NCI-H1694 (cell line): ENCODE results near the gene CCNY.
"Not testable (repeated sequence)": the region's sequence is repeated elsewhere in the genome, so short reads cannot be mapped to it uniquely, and the experiment has no call there.

Experiments used
- DNase-seq: peaks from one replicate; lab custom pipeline; 2025; lab: John Stamatoyannopoulos, UW

The CCNY gene

DNA sequence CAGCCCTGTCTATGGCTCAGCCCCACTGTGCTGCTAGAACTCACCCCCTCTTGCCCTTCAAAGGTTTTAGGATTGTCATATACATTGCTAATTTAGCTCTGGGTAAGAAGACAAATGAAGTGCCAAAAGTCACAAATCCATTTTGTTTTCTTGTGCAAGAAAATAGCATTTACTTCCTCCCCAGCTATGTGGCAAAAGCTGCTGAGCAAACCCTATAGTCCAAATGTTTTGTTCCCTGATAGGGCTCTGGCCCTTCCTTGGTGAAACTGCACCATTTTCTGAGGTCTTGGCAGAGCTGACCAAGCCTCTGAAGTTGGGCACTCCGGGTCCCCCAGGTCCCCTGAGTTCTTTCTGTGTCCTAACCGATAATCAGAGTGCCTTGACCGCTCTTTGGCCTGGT is 184.7 kb downstream of the CCNY start:
- no peak for DNase-seq

DNA sequence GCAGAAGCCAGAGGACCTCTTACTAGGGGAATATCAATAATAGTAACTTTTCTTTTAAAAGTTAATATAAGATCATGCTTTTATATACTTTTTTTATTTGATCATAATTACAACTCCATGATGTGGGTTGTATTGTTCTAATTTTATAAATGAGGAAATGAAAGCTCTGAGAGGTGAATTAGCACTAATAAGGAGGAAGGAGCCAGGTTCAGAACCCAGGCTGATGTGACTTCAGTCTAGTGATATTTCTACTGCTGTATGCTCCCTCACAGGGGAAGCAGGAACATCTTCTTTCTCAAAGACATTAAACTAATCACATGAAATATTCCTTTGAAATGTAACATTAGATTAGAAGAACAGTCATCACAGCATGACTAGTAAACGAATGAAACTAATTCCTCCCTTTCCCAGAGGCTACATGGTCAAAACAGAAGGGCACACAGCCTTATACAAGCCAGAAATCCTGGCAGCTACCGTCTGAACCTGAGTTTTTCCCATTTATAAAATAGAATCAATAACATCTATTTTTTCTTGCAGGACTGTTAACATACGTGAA is 187.4 kb downstream of the CCNY start:
- DNase-seq, result no peak

DNA sequence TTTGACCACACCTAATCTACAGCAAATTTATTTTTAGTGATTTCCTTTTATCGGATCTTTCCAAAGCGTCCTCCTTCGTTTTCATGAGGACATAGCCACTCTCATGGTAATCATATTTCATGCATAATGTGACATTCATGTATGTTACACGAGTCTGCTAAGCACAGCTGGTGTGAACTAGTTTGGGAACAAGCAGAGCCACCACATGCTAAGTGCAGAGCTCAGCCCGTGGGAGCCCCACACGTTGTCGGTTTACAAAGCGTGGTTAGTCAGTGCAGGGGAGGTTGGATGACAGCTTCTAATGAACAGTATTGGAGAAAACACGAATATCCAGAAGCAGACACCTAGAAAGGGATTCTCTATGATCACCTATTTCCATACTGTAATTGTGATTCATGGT is 190.4 kb downstream of the CCNY start:
- DNase-seq, result no peak

DNA sequence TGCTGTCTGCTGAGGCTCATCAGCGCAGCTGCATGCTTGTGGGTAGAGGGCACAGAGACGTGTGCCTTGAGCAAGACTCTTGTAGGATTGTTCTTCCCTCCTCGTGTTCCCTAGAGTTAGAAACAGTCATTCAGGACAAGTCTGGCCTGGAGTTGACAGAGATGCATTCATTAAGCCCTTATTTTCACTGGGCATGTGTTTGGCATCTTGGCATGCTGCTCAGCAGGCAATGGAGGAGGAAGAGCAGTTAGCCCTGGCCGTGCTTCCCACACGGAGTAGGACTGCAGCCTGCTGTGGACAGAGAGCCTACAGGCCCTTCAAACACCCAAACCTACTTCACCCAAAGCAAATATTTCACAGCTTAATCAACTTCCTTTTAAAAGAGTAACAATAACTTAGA is 195.8 kb downstream of the CCNY start:
- DNase-seq, result no peak

DNA sequence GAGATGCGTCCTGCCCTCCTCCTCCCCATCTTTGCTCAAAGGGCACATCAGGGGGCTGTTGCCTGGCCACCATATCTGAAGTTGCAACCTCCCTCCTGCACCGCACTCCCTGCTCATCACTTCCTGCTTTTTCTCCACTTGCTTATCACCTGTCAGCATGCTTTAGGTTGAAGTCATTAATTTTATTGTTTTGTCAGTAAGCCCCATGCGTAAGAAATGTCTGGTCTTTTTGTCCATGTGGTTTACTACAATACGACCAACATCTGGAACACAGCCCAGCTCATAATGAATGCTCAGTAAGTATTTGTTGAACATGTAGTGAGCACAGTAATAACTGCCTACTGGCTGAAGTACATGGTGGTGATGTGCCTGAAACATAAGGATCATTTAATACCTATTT is 197.3 kb downstream of the CCNY start:
- DNase-seq, result no peak

DNA sequence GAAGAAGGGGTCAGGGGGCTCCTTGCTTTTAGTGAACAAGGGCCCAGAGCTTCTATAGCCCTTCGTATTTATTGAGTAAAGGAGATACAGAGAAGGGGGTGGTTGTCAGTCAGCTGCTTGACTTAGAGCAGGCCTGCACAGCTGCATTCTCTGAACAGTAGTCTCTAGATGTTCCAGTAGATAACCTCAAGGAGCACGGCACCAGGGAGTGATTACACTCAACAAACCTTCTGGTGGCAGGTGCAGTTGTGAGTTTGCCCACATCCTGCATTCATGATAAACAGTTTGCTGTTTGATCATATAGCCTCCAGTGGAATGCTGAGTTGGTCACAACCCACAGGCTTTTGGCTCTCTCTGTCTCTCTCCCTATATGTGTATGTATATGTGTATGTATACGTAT is 198.8 kb downstream of the CCNY start:
- DNase-seq, result no peak

DNA sequence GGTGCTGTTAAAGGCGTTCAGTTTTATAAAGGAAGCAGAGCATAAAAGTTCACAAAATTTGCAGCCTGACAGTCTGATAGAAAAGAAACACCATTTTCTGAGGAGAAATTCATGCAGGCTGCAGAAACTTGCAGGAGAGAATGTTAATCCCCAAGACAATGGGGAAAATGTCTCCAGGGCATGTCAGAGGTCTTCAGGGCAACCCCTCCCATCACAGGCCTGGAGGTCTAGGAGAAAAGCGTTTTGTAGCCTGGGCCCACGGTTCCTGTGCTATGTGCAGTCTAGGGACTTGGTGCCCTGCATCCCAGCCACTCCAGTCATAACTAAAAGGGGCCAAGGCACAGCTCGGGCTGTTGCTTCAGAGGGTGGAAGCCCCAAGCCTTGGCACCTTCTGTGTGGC is 200.5 kb downstream of the CCNY start:
- DNase-seq, result no peak

DNA sequence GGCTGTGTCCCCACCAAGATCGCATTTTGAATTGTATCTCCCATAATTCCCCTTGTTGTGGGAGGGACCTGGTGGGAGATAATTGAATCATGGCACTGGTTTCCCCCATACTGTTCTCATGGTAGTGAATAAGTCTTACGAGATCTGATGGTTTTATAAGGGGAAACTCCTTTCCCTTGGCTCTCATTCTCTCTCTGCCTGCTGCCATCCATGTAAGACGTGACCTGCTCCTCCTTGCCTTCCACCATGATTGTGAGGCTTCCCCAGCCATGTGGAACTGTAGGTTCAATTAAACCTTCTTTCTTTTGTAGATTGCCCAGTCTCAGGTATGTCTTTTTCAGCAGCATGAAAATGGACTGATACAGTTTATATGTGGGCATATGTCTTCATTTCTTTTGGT is 201.6 kb downstream of the CCNY start:
- not testable (repeated sequence) for DNase-seq

DNA sequence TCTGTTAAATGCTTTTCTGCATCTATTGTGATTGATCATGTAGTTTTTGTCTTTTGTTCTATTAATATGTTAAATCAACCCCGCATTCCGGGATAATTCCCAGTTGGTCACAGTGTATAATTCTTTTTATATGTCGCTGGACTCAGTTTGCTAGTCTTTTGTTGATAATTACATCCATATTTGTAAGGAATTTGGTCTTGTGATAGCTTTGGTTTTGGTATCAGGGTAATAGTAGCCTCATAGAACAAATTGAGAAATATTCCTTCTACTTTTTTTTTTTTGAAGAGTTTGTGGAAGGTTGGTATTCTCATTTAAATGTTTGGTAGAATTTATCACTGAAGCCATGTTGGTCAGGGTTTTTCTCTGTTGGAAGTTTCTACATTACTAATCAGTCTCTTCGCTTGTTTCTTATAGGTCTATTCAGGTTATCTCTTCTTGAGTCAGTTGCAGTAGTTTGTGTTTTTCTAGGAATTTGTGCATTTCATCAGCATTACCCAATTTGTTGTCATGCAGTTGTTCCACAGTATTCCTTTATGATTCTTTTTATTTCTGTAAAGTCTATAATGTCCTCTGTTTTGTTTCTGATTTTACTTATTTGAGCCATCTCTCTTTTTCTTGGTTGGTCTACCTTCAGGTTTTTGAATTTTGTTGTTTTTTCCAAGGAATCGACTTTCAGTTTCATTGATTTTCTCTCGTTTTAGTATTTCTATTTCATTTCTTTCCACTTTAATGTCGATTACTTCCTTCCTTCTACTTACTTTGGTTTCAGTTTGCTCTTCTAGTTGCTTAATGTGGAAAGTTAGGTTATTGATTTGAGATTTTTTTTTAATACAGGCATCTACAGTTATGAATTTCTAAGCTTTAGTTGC is 204.2 kb downstream of the CCNY start:
- no peak for DNase-seq

DNA sequence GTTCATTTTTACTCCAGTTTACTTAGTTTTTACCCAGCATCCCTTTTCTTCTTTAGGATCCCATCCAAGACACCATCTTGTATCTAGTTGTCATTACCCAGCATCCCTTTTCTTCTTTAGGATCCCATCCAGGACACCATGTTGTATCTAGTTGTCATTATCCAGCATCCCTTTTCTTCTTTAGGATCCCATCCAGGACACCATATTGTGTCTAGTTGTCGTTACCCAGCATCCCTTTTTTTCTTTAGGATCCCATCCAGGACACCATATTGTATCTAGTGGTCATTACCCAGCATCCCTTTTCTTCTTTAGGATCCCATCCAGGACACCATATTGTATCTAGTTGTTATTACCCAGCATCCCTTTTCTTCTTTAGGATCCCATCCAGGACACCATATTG is 205.4 kb downstream of the CCNY start:
- DNase-seq, result no peak

DNA sequence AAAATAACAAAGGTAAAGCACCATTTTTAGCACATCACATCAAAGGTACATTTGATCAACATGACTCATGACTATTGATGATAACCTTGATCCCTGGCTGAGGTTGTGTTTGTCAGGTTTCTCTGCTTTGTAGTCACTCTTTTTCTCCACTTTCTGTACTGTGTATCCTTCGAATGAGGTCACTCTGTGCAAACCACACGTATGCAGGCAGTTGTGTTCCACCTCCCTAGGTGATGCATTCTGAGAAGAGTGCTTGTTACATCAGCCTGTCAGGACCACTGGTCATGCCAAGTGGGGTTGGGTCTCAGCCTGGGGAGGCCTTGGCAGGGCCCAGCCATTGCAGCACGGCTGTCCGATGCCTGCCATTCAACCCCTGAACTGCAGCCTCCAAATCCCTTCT is 206.0 kb downstream of the CCNY start:
- no peak for DNase-seq

DNA sequence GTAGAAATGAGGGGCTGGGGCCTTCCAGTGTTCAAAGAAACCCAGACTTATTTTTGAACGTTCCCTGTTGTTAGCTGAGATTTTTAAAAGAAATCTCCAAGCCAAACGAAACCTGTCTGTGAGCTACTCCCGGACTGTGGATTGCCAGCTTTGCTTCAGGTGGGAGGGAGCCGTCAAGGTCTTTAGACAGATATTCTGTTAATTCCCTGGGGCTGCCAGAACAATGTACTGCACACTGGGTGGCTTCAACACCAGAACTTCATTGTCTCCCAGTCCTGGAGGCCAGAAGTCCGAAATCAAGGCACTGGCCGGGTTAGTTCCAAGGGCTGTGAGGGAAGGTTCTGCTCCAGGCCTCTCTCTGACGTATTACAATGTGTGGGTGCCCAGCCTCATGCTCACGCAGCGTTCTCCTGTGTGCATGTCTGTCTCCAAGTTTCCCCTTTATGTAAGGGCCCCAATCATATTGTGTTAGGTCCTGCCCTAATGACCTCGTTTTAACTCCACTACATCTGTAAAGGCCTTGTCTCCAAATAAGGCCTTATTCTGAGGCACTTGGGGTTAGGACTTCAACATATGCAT is 208.9 kb downstream of the CCNY start:
- no peak for DNase-seq

DNA sequence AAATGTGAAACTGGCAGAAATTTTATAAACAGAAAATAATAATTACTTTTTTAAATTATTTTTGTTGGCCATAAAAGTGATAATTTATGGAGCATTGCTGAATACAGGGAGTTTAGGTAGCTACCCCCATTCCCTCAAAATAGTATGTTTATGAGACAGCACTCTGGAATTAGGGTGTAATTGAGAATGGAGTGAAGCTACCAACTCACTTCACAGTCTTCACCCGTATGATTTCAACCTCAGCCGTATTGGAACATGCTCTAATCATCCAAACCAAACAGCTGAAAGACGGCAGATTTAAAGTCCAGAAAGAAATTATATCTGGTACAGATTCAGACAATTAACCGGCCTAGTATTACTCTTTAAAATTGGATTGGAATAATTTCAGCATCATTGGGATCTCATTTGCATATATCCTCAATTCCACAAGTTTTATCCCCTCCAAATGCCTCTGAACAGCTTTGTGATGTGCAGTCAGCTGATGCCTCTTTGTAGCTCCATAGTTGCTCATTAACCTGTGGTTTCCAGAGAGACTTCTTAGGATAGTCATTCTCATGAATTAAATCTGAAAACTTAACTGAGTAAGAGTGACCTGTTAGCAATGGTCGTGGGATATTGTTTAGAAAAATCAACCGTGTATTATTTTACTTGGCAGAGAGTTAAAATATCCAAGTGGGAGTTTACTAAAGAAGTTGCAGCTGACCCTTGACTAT is 209.7 kb downstream of the CCNY start:
- DNase-seq, result no peak

DNA sequence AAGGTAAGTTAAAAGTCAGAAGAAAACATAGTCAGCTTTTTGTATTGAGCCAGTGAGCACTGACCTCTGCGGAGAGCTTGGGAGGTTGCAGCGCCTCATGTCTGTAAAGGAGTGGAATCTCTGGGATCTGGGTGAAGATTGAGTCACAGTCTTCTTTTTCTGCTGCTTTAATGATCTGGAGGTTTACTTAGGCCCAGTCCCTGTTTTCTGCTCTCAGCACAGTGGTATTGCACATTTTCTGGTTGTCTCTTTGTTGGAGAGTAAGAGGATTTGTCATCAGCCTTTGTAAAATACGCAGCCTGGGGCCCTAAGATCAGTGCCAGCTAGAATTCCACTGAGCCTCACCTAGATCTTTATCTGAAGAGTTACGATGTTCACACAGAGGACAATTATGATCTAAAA is 210.5 kb downstream of the CCNY start:
- no peak for DNase-seq

DNA sequence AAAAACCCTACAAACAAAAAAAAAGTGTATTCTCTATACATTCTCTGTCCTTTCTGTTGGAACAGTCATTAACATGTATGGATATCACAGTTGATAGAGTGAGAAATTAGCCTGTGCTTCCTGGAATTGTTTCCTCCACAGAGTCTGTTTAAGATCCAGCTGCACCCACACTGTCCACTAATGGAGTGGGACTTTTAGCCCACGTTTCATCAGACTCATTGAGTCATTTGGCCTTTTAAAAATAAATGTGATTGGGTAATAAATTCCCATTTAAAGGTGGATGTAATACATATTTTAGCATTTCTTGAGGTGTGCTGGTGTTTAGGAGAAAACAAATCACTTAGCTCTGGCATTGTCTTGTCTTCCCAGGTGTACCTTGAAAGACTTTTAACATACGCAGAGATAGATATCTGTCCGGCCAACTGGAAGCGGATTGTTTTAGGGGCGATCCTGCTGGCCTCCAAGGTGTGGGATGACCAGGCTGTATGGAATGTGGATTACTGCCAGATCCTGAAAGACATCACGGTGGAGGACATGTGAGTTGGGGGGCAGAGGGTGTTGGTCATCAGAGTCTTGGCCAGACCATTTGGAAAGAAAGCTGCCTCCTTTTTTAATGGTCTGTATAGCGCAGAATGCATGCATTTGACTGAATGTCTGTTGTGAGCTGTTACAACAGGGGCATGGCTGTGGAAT is 216.5 kb downstream of the CCNY start:
- no peak for DNase-seq

DNA sequence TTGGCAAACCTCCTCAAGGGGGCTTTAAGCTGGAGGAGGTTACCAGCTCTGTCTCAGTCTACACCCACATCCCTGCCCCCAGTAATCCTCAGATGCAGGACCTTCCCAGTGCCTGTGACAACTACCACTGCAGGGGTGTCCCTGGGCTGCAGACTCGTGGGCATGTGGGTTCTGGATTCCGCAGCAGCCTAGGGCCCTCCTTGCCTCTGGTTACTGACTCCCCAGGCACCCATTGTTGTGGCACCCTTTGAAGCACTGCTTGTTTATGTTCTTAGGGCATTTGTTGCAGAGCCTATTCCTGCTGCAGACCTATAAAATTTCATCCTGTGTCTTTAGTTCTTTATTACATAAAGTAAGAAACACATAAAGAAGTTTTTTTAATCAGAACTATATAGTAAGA is 217.7 kb downstream of the CCNY start:
- no peak for DNase-seq

DNA sequence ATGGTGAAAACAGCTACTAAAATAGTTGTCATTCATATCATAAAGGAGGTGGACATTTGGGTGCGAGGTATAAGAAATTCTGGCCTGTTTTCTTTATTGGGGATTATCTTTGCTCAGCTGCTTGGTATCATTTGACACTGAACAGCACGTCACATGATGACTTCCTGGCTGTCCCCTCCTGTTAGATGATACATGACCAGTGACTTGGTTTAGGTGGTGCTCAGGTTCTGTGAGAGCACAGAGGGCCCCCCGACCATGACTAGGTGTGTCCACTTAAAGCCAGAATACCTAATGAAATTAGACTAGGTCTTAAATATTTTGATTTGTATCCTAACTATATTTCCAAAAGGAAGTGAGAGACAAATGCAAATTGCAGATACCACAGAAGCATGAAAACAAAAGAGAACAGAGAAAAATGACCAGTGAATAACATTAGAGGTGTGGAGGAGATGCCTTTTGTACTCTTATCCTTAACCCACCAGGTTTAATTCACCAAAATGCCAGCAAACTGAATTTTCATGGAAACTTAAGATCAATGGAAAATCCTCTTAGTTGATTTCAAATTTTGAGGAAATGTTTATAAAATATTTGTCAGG is 218.2 kb downstream of the CCNY start:
- DNase-seq, result no peak

DNA sequence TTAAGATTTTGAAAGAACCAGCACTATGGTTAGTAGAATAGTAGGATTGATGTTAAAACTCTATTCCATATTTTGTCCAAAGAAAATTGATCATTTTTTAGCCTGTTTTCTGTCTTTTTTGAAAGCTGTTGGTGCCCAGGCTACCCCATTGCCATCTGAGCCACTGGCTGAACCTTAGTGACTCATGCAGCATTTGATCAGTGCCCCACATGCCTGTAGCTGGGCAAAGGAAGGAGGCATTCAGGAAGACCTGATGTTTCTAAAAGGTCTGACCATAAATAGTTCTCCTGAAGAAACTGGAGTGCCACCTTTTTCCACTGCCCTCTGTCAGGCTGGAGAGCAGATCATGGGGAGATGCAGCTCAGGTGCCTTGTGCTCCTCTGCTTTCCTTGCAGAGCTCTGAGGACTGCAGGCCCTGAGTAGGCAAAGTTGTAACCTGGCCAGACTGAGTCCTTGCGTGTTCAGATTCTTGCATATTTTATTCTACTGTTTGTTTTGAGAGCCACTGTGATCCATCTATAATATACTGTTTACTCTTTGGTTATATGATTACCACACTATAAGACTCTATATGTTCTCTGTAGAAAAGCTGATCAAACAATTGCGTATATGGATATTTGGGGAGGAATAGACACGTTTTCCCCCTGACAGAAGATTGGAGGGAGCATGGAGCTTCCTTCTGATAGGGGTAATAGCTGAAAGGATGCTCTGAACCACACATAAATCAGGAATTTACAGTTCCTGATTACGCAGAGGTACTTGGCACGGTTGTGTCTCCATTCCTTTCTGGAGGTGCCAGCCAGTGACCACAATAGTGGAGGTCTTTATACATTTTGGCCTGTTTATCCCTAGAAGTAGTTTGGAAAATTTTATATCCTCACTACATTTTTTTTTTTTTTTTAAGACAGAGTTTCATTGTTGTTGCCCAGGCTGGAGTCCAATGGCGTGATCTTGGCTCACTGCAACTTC is 219.9 kb downstream of the CCNY start:
- no peak for DNase-seq

DNA sequence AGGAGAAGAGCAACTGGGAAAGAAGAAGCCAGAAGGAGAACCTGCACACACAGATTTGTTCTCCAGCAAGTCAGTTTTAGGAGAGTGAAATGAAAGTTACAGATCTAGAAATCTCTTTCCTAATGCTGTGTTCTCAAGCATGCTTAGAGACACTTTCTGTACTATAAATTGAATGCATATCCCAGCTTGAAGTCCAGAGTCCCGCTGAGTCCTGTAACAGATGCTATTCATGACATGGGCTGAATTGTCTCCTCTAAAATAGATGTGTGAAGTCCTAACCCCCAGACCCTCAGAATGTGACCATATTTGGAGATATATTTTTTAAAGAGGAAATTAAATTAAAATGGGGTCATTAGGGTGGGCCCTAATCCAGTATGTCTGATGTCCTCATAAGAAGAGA is 222.0 kb downstream of the CCNY start:
- no peak for DNase-seq

DNA sequence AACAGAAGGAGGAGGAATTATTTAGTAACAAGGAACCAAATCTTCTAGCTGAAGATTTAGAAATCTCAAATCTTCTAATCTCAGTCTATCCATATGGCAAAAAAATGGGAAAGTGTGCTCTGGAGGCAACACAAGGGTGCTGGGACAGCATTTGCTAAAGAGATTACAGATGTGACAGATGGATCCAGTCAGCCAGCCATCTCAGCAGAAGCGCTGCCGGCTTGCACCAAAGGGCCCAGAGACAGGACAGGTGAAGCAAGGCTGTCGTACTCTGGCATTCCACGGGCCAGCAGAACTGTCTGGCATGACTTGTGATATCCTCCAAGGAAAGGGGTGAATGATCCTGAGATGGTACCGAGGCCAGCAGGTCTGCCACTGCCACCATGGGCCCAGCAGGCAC is 223.1 kb downstream of the CCNY start:
- DNase-seq, result no peak

DNA sequence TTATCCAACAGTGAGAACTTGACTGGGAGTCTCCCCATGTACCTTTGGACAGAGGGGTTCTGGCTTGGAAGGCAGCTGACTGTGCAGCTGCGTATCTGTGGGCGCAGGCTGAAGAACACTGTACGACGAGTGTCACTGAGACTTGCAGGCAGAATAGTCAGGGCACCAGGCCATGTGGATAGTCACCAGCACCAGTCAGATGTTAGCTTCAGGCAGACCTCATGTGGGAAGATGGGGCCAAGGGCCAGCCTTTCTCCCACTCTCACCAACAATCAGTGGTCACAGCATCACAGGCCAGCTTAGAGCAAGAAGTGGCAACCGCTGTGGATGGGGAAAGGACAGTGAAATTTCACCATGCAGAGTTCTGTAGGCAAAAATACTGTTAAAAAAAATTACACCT is 225.4 kb downstream of the CCNY start:
- no peak for DNase-seq
